GM18508 (cell line): ENCODE results near the gene IRF6.

ENCODE experiments used
- ATAC-seq: cut with Tn5 transposase; IDR thresholded peaks from one replicate; pipeline ENCODE4 v1.9.1; 2021; ENCODE audit warnings: moderate number of reproducible peaks; ENCODE audit not compliant: insufficient read depth, unreplicated experiment

Gene IRF6

DNA sequence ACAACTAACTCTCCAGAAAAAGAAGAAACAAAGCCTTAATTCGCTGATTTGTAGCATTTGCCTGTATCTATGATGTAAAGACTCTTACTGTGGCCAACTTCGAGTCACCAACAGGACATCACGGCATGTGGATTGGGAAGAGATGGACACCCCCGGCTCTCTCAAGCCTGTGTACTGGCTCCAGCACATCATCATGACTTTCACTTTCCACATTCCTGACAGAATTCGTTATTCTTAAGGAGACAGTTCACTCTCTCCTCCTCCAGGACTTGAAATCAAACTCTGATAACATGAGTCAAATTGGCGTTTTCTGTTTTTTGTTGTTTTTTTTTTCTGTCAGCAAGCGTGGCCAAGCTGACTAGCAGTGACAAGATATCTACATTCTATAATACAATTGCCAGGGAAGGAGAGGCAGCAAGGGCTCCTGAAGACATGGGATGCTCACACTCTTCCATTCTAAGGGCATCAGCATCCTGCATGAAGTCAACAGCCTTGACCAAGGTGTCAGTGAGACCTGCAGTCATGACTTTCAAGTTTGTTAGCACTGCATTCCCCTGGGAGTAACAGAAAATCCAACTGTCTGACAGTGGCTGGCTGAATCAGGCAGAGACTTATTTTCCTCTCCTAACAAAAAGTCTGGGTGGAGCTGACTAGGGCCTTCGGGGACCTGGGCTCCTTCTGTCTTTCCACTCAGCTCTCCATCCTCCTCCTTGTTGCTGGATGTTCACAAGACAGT, 63.4 kb downstream of the IRF6 start:
- ATAC-seq: no peak

DNA sequence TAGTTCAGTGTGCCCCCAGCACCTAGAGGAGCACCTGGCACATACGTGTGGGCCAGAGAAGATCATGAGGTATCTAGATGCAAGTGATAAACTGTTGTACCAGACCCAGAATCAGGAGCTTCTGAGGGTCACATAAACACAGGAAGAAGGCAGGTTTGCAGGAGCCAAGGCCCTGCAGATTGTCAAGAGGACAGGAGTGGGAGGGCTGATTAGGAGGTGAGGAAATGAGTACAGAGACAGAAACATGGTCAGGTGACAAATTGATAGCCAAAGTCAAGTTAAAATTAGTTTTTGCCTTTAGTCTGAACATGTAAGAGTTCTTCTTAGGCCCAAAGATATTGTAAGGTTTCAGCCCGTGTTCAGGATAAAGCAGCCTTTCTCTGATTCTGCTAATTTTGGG, 64.1 kb downstream of the IRF6 start:
- ATAC-seq: no peak

DNA sequence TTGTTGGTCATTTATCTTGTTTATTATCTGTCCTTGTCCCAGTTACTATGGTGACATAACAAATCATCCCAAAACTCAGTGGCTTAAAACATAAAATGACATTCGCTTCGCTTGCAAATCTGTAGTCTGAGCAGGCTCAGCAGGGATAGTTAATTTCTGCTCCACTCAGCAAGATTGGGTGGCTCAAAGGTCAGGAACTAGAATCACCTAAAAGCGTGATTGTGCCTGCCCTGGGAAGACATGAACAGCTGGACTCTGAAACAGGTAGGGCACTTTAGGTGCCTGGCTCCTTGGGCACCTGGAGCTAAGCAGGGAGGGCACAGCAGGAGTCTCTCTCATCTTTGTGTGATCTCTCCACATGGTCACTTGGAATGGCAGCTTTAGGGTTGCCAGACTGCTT, 64.7 kb downstream of the IRF6 start:
- no peak for ATAC-seq

DNA sequence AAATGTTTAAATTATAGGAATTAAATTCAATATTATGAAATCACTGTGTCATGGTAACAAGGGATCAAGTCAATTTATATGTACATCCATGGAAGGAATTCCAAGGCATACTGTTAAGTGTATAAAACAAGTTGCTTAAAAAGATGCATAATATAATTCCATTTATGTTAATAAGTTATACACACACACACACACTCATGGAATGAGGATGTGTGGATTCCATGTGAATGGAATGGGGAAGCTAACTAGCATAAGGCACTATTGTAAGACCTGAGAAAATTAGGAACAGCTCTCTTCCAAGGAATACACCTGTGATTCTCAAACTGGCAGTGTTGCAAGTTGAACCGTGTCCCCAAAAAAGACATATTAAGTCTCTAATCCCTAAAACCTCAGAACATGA, 67.7 kb downstream of the IRF6 start:
- no peak for ATAC-seq

DNA sequence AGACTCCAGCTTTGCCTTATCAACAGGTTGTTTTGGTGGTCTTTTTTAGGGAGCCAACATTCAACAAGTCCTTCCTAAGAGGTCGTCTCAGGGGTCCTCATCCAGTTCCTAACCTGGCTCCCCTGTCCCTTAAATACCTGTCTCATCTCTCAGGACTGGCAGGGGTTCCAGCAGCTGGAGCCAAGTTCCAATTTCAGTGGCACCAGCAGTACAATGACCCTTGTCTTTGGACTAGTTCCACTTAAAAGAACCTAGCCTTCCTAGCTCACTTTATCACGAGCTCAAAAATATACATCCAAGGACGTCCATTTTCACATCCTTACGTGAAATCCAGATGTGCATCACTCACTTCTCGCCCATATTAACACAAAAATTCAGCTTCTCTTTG, 68.8 kb downstream of the IRF6 start:
- ATAC-seq: no peak

DNA sequence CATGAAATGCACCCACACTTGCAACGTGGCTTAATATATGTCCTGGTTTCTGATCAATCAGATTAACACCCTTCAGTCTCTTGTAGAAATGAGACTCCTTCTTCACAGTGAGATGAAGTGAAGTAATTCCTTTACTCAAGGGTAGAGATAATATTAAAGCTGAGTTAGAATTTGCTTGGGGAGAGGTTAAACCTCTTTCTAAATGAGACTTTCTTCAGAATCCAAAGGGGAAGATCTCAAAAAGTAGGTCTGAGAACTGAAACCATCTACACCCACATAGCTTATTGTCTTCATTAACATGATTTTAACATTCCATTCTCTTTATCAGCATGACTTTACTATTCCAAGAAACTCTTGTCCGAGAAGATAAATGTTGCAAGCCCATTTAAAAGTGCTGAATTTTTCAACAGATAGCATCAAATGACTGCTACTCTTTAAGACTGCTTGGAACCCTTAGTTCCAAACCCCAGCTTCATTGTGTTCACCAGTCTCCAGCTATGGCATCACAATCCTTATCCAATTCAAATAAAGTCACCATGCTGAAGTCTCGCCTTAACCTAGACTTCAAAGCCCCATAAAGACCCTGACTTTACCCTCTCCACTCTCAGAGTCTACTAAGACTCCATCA, 69.3 kb downstream of the IRF6 start:
- ATAC-seq: no peak
